Gastrocnemius medialis (tissue), 4 donors: ENCODE data around the gene DTNA. TPM values are rescaled to one million over a fixed set of nuclear protein-coding genes. Genes with fewer than 3 reads are reported as not detected.

Experiments used
- ATAC-seq, 2 donors: fragments of 150-250 bp; one replicate each; pipeline ENCODE4 v1.9.1; 2016
- DNase-seq, 2 donors: peaks; one replicate each; pipeline ENCODE4 v3.0.0-alpha.2; 2019
- H3K27ac ChIP-seq, 4 donors: fragments of 200-600 bp; sonication (generic); 1 replicate in 1 of 4; 2 replicates in 3 of 4; pipeline ENCODE4 v1.5.1; 2016 to 2018; ENCODE audit warnings: mild to moderate bottlenecking in 2 of 4, moderate library complexity in 1 of 4
- H3K27me3 ChIP-seq, 3 donors: fragments of 200-600 bp; sonication (generic) in 2 of 3; 1 replicate in 1 of 3; 2 replicates in 2 of 3; pipeline versions ENCODE4 v1.5.1 to v1.6.0; 2016 to 2019; ENCODE audit warnings: mild to moderate bottlenecking in 1 of 3, moderate library complexity in 1 of 3
- H3K36me3 ChIP-seq, 2 donors: fragments of 200-600 bp; sonication (generic) in 1 of 2; one replicate each; pipeline ENCODE4 v1.5.1; 2017 to 2018
- H3K4me1 ChIP-seq, 2 donors: fragments of 200-600 bp; sonication (generic) in 1 of 2; one replicate each; pipeline ENCODE4 v1.5.1; 2016 to 2017; ENCODE audit warnings: mild to moderate bottlenecking in 2 of 2
- H3K4me3 ChIP-seq, 4 donors: fragments of 200-600 bp; sonication (generic) in 3 of 4; 1 replicate in 1 of 4; 2 replicates in 3 of 4; pipeline ENCODE4 v1.5.1; 2016 to 2019; ENCODE audit warnings: mild to moderate bottlenecking in 2 of 4
- H3K9me3 ChIP-seq, 3 donors: fragments of 200-600 bp; sonication (generic) in 2 of 3; 1 replicate in 1 of 3; 2 replicates in 2 of 3; pipeline ENCODE4 v1.5.1; 2016 to 2019
- POLR2A ChIP-seq, 2 donors: fragments of 450-650 bp; IDR thresholded peaks; one replicate each; pipeline ENCODE4 v1.6.1; 2017; ENCODE audit warnings: antibody characterized with exemption in 2 of 2, mild to moderate bottlenecking in 2 of 2, moderate library complexity in 2 of 2
- in situ Hi-C, 4 donors: fragments of 200-750 bp; cut with MboI; loops; one replicate each; pipeline versions ENCODE4 v1.15.0 to v1.8.0; 2017; ENCODE audit warnings: low sequenced_read_pairs in 4 of 4
- intact Hi-C: fragments of 100-400 bp; cut with DNase I; formaldehyde crosslinking; loops from one replicate; pipeline ENCODE4 v1.15.1; 2023; ENCODE audit warnings: low total_unique reads
- total RNA-seq, 4 donors: library from RNA; depleted of rRNA; stranded (reverse); fragments of >200 nt; gene quantifications; one replicate each; pipeline versions ENCODE4 v1.1.0 to v1.2.3, GENCODE V29; 2016
- TF ChIP-seq, protein P1 (sequence below), 5 experiments: fragments of 450-650 bp in 3 of 5; fragments of 200-600 bp in 2 of 5; sonication (generic) in 2 of 5; IDR thresholded peaks in 4 of 5; conservative IDR thresholded peaks in 1 of 5; 1 replicate in 4 of 5; 2 replicates in 1 of 5; pipeline ENCODE4 v1.5.1; 2016 to 2019; ENCODE audit warnings: antibody characterized with exemption in 5 of 5, mild to moderate bottlenecking in 3 of 5, moderate library complexity in 3 of 5

The DTNA gene
- total RNA-seq, 4 donors from 2014 or later: 38.6 to 63.9 (median 56.1) TPM

DNA sequence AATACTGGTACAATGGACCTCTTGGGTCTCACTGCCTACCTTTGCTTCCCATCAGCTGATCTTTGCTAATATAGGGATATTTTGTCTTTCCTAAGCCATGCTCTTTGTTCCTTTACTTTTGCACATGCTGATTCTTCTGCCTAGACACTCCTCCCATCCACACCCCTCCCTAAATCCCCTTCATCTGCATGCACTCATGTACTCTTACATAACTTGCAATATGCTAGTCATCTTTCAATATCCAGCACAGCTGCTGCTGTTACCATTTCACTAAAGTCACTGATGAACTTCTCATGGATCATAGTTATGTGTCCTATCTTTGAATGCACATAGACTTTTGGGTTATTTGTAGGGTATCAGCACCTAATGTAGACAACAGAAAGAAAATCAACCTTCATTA, 18.5 kb upstream of the DTNA start:
- Histone ChIP-seq H3K27ac (peak overlapping the region in 1 of 4 donors; percentile 11), H3K4me1 (peaks cover 15 to 36% of the 10 kb centered on the region in 2 donors), H3K4me3 (no peak overlapping the region), H3K36me3 (no peaks in the 10 kb centered on the region), H3K27me3 (no peaks in the 10 kb centered on the region), H3K9me3 (no peaks in the 10 kb centered on the region)
- TF ChIP-seq, protein P1, sequence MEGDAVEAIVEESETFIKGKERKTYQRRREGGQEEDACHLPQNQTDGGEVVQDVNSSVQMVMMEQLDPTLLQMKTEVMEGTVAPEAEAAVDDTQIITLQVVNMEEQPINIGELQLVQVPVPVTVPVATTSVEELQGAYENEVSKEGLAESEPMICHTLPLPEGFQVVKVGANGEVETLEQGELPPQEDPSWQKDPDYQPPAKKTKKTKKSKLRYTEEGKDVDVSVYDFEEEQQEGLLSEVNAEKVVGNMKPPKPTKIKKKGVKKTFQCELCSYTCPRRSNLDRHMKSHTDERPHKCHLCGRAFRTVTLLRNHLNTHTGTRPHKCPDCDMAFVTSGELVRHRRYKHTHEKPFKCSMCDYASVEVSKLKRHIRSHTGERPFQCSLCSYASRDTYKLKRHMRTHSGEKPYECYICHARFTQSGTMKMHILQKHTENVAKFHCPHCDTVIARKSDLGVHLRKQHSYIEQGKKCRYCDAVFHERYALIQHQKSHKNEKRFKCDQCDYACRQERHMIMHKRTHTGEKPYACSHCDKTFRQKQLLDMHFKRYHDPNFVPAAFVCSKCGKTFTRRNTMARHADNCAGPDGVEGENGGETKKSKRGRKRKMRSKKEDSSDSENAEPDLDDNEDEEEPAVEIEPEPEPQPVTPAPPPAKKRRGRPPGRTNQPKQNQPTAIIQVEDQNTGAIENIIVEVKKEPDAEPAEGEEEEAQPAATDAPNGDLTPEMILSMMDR (IDR thresholded peaks at IDR 0.05 in 4 of 5, conservative IDR thresholded peaks at IDR 0.05 in 1 of 5): no peak
- no peak for TF ChIP-seq POLR2A (IDR thresholded peaks at IDR 0.05)
- DNase-seq (no peak), ATAC-seq (no peak)
- in situ Hi-C loops (no loop called here), intact Hi-C loops (no loop called here)

DNA sequence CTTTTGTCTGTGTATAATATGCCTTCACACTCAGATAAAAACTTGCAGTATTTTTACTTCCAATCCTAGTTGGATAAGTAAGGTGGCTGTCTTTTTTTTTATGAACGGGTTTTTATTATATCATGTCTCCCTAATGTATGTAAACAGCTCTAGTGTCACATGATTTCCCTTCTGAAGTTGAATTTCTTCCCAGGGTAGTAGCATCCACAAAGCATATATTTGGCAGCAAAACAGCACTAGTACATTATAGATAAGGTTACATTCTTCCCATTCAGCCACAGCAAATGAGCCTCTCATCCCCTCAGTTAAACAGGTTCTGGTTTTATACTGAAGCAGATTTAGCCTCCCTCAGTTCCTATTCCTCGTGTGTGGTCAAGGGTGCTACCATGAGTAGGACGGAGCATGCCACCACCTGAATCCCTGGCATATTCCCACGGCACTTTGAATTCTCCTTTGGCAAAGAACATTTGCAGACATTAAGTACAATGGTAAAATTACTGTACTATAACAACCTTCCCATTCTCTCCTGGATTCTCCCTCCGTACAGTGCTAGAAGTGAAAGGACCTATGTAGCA, 15.4 kb upstream of the DTNA start:
- intact Hi-C loops: no loop called here

DNA sequence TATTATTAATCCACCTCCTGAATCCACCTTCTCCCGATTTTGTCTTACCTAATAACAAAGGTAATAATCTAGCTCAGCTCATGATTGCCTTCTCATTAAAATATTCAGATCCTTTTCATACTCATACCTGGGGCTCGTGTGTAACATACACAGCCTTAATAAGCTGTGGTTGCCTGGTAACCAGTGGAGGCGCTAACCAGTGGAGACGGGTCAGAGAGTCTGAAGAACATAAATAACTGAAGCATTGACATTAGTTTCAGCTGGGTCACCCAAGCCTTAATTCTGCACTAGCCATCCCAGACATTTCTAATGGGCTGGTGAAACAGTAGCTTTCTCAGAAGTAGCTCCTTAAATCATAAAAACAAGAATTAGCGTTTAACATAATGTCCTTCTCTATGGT, 14.8 kb upstream of the DTNA start:
- H3K4me1 ChIP-seq: peaks cover 17 to 41% of the 10 kb centered on the region in 2 donors
- TF ChIP-seq, protein P1 (IDR thresholded peaks at IDR 0.05 in 4 of 5, conservative IDR thresholded peaks at IDR 0.05 in 1 of 5): no peak
- TF ChIP-seq POLR2A (IDR thresholded peaks at IDR 0.05): no peak
- DNase-seq: no peak
- peak in 1 of 2 donors; percentile 51 for ATAC-seq
- peak overlapping the region in 2 of 4 donors; percentile 20 to 60 for H3K27ac ChIP-seq
- no peaks in the 10 kb centered on the region for H3K36me3 ChIP-seq
- no peaks in the 10 kb centered on the region for H3K27me3 ChIP-seq
- H3K9me3 ChIP-seq: no peaks in the 10 kb centered on the region
- in situ Hi-C loops (no loop called here), intact Hi-C loops (no loop called here)
- no peak overlapping the region for H3K4me3 ChIP-seq

More for the DNA sequence above, 15.4 kb upstream of the DTNA start:
- TF ChIP-seq POLR2A (IDR thresholded peaks at IDR 0.05): no peak
- TF ChIP-seq, protein P1 (IDR thresholded peaks at IDR 0.05 in 4 of 5, conservative IDR thresholded peaks at IDR 0.05 in 1 of 5): no peak
- in situ Hi-C loops: no loop called here
- H3K4me3 ChIP-seq: no peak overlapping the region
- H3K4me1 ChIP-seq: peaks cover 18 to 36% of the 10 kb centered on the region in 2 donors
- H3K27me3 ChIP-seq: no peaks in the 10 kb centered on the region
- DNase-seq (no peak), ATAC-seq (peak; percentile 24 to 40)
- no peaks in the 10 kb centered on the region for H3K9me3 ChIP-seq
- peak overlapping the region in 2 of 4 donors; percentile 4 to 60 for H3K27ac ChIP-seq
- no peaks in the 10 kb centered on the region for H3K36me3 ChIP-seq

DNA sequence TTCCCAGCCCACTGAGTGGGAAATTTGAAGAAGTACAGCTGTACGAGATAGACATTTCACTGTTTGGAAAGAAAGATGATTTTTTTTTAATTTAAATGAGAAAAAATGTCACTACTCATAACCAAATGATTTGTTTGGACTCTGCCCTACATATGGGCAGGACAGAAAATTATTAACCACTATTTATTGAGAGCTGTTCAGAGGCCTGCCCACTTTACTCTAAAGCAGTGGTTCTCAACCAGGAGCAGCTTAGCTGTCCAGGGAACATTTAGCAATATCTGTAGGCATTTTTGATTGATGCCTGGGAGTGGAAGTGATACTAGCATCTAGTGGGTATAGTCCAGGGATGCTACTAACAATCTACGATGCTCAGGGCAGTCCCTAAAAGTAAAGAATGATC, 13.4 kb upstream of the DTNA start:
- ATAC-seq (no peak), DNase-seq (no peak)
- H3K27me3 ChIP-seq: no peaks in the 10 kb centered on the region
- H3K4me3 ChIP-seq: no peak overlapping the region
- in situ Hi-C loops: no loop called here
- no peak for TF ChIP-seq POLR2A (IDR thresholded peaks at IDR 0.05)
- TF ChIP-seq, protein P1 (IDR thresholded peaks at IDR 0.05 in 4 of 5, conservative IDR thresholded peaks at IDR 0.05 in 1 of 5): no peak
- no peaks in the 10 kb centered on the region for H3K9me3 ChIP-seq
- no peak overlapping the region for H3K27ac ChIP-seq
- no peaks in the 10 kb centered on the region for H3K36me3 ChIP-seq
- peaks cover 22 to 51% of the 10 kb centered on the region in 2 donors for H3K4me1 ChIP-seq
- intact Hi-C loops: no loop called here

DNA sequence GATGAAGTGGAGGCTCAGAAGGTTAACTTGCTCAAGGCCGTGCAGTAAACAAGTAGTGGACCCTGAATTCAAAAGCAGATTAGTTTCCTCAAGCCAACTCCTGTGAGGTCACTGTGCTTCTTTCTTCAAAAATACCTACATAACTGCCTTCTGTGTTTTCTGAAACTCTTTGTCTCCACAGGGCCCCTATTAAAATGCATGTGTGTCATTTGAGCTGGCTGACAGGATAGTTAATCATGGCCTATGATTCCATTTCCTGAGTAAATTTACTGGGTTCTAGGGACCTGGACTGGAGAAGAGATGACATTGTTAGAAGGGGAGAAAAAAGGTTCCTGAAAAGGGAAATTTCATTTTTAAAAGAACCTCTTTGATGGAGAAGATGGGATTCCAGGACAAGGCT, 12.9 kb upstream of the DTNA start:
- DNase-seq: no peak
- no peaks in the 10 kb centered on the region for H3K27me3 ChIP-seq
- no peak for ATAC-seq
- intact Hi-C loops: no loop called here
- in situ Hi-C loops: no loop called here
- H3K4me3 ChIP-seq: no peak overlapping the region
- no peak overlapping the region for H3K27ac ChIP-seq
- H3K9me3 ChIP-seq: no peaks in the 10 kb centered on the region
- no peaks in the 10 kb centered on the region for H3K36me3 ChIP-seq
- peaks cover 22 to 47% of the 10 kb centered on the region in 2 donors for H3K4me1 ChIP-seq
- no peak for TF ChIP-seq POLR2A (IDR thresholded peaks at IDR 0.05)
- TF ChIP-seq, protein P1 (IDR thresholded peaks at IDR 0.05 in 4 of 5, conservative IDR thresholded peaks at IDR 0.05 in 1 of 5): no peak
